ENCODE measurements around the gene OR5K1.

OR5K1 gene

GRCh38 chr3:98518816-98519215 is 55.8 kb downstream of the OR5K1 start:
- no peak for DNase-seq

- no peak for DNase-seq
Observed at GRCh38 chr3:98519351-98519750, 56.4 kb downstream of the OR5K1 start.

GRCh38 chr3:98521897-98522543 is 59.0 kb downstream of the OR5K1 start:
- DNase-seq = peak; percentile 43

All from COR-L47 (cell line).